Activated naive CD4-positive, alpha-beta T cell treated with anti-CD3 and anti-CD28 coated beads for 36 hours (primary cell): ENCODE results near the gene KPNA2. TPM values are rescaled to one million over a fixed set of nuclear protein-coding genes. Genes with fewer than 3 reads are reported as not detected.
A peak's percentile ranks its signal among the peaks of the same experiment; 100 is the strongest.
"Not testable (repeated sequence)": the region's sequence is repeated elsewhere in the genome, so short reads cannot be mapped to it uniquely, and the experiment has no call there.

Experiments
- CTCF ChIA-PET: fragments of 350-600 bp; sonication (Branson Sonifier 250); formaldehyde crosslinking; loops from one replicate; lab custom pipeline; 2021; ENCODE audit warnings: antibody characterized with exemption; lab: Charles Lee
- DNase-seq: peaks from one replicate; pipeline ENCODE4 v3.0.0-alpha.2; 2020
- H3K27ac Mint-ChIP-seq: one replicate; pipeline ENCODE4 v1.8.0; 2021; ENCODE audit warnings: mild to moderate bottlenecking, mixed read lengths
- H3K27me3 Mint-ChIP-seq: one replicate; pipeline ENCODE4 v1.8.0; 2021; ENCODE audit warnings: low read depth, mixed read lengths
- H3K36me3 Mint-ChIP-seq: one replicate; pipeline ENCODE4 v1.8.0; 2021; ENCODE audit warnings: low read depth, mixed read lengths
- H3K4me1 Mint-ChIP-seq: one replicate; pipeline ENCODE4 v1.8.0; 2021; ENCODE audit warnings: low read depth, mixed read lengths
- H3K4me3 Mint-ChIP-seq: one replicate; pipeline ENCODE4 v1.8.0; 2021; ENCODE audit warnings: mild to moderate bottlenecking, moderate library complexity, mixed read lengths
- H3K9me3 Mint-ChIP-seq: one replicate; pipeline ENCODE4 v1.8.0; 2021; ENCODE audit warnings: mixed read lengths
- intact Hi-C: fragments of 100-400 bp; cut with micrococcal nuclease; formaldehyde crosslinking; loops from one replicate; pipeline ENCODE4 v1.15.1; 2023
- total RNA-seq, 2 experiments: library from RNA; stranded (reverse); gene quantifications; one replicate each; pipeline ENCODE4 v1.2.3, GENCODE V29; 2021

The KPNA2 gene
- total RNA-seq, 2 experiments from 2014 or later = 186 to 203 TPM

- H3K36me3 Mint-ChIP-seq, H3K9me3 Mint-ChIP-seq, DNase-seq, CTCF ChIA-PET, H3K4me1 Mint-ChIP-seq, H3K4me3 Mint-ChIP-seq, H3K27ac Mint-ChIP-seq, H3K27me3 Mint-ChIP-seq, intact Hi-C loops: not testable (repeated sequence)
Observed at GRCh38 chr17:68070582-68071444, 35.3 kb downstream of the KPNA2 start.

DNA sequence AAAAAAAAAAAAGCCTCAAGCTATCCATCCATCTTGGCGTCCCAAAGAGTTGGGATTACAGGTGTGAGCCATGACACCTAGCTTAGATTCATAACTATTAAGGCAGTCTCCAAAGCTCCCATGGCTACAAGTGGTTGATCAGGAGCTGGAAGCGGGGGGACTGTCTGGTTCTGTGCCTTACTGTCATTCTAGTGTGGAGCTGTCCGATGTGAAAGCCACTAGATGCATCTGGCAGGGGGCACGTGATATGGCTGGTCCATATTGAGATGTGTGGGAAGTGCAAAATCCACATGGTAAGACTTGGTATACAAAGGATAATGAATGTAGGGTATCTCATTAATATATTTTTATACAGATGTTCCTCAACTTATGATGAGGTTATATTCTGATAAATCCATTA lies 38.7 kb downstream of the KPNA2 start:
- intact Hi-C loops = no loop called here
- no peaks in the 10 kb centered on the region for H3K36me3 Mint-ChIP-seq
- no peaks in the 10 kb centered on the region for H3K4me1 Mint-ChIP-seq
- no peak for DNase-seq
- H3K4me3 Mint-ChIP-seq = no peak overlapping the region
- no peak overlapping the region for H3K27ac Mint-ChIP-seq
- no peaks in the 10 kb centered on the region for H3K27me3 Mint-ChIP-seq
- no peaks in the 10 kb centered on the region for H3K9me3 Mint-ChIP-seq
- CTCF ChIA-PET = interaction anchor here (0.7 kb wide), 1 partner anchor 118 kb away, joined by 4 read pairs; no protein-coding TSS in a partner anchor

DNA sequence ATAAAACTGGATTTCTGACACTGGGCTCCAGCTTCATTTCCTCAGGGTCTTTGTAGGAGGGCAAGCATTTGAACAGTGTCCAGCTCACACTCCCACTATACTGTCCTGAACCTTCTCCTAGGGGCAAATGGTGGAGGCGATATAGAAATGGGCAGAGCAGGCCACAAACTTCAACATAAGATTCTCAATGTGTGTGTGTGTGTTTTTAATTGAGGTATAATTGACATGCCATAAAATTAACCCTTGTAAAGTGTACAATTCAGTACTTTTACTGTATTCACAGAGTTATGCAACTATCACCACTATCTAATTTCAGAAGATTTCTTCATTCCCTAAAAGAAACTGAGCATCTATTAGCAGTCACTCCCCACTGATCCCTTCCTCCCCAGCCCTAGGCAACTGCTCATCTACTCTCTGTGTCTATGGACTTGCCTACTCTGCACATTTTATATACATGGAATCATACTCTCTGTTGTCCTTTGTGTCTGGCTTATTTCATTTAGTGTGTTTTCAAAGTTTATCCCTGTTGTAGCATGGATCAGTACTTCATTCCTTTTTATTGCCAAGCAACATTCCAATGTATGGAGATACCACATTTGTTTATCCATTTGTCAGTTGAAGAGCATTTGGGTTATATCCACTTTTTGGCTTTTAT lies 40.5 kb downstream of the KPNA2 start:
- H3K4me1 Mint-ChIP-seq, H3K27ac Mint-ChIP-seq, H3K9me3 Mint-ChIP-seq, CTCF ChIA-PET, intact Hi-C loops, H3K27me3 Mint-ChIP-seq, H3K4me3 Mint-ChIP-seq, H3K36me3 Mint-ChIP-seq, DNase-seq: not testable (repeated sequence)

GRCh38 chr17:68077498-68077897 lies 42.0 kb downstream of the KPNA2 start:
- DNase-seq, H3K36me3 Mint-ChIP-seq, H3K4me1 Mint-ChIP-seq, H3K9me3 Mint-ChIP-seq, H3K27me3 Mint-ChIP-seq, CTCF ChIA-PET, intact Hi-C loops, H3K4me3 Mint-ChIP-seq, H3K27ac Mint-ChIP-seq: not testable (repeated sequence)

DNA sequence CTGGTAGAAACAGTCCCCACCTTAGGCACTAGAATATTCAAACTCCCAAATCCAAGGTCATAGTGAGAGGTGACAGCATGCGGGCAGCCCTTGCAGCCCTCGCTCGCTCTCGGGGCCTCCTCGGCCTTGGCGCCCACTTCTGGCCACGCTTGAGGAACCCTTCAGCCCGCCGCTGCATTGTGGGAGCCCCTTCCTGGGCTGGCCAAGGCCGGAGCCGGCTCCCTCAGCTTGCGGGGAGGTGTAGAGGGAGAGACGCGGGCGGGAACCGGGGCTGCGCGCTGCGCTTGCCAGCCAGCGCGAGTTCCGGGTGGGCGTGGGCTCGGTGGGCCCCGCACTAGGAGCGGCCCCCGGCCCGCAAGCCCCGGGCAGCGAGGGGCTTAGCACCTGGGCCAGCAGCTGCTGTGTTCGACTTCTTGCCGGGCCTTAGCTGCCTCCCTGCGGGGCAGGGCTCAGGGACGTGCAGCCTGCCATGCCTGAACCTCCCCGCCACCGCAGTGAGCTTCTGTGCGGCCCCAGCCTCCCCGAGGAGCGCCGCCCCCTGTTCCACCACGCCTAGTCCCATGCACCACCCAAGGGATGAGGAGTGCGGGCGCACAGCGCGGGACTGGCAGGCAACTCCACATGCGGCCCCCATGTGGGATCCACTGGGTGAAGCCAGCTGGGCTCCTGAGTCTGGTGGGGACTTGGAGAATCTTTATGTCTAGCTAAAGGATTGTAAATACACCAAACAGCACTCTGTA lies 45.0 kb downstream of the KPNA2 start:
- Mint-ChIP-seq H3K27me3 (no peaks in the 10 kb centered on the region), H3K27ac (no peak overlapping the region), H3K36me3 (no peaks in the 10 kb centered on the region), H3K4me3 (no peak overlapping the region), H3K9me3 (peaks cover 5% of the 10 kb centered on the region), H3K4me1 (peaks cover 2% of the 10 kb centered on the region)
- CTCF ChIA-PET = no interaction called here
- DNase-seq = no peak
- intact Hi-C loops = no loop called here

- CTCF ChIA-PET = interaction anchor here (0.7 to 0.9 kb wide), 2 partner anchors 41 to 217 kb away, joined by 3 to 6 read pairs; no protein-coding TSS in a partner anchor
- peaks cover 12% of the 10 kb centered on the region for H3K4me1 Mint-ChIP-seq
- H3K36me3 Mint-ChIP-seq, H3K9me3 Mint-ChIP-seq, H3K4me3 Mint-ChIP-seq, H3K27ac Mint-ChIP-seq, DNase-seq, intact Hi-C loops, H3K27me3 Mint-ChIP-seq: not testable (repeated sequence)
Observed at GRCh38 chr17:68081305-68082265, 46.0 kb downstream of the KPNA2 start.

- no peak for DNase-seq
- CTCF ChIA-PET = no interaction called here
- Mint-ChIP-seq H3K9me3 (peaks cover 5% of the 10 kb centered on the region), H3K27me3 (no peaks in the 10 kb centered on the region), H3K27ac (no peak overlapping the region), H3K4me3 (peak overlapping the region; percentile 36), H3K36me3 (no peaks in the 10 kb centered on the region), H3K4me1 (peaks cover 34% of the 10 kb centered on the region)
- intact Hi-C loops = loop anchor here (2.0 kb wide), 1 partner anchor 15 kb away; no protein-coding TSS in a partner anchor
Observed at GRCh38 chr17:68085771-68086381, 50.3 kb downstream of the KPNA2 start.

DNA sequence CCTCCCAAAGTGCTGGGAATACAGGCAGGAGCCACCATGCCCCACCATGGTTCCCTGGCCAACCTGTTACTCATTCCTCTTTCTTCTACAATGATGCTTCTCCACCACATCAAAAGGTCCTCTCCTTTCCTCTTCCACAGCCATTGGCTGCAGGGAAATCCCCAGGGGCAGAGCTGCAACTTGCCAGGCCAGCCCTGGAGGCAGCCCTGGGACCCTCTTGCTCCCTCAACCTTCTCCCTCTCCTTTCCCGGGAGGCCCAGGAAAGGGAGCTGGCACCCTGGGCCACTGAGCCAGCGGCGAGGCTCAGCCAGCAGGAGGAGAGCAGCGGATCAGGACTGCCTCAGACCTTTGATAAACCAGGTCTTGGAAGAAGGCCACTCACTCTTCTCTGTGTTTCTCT lies 51.1 kb downstream of the KPNA2 start:
- CTCF ChIA-PET, H3K4me3 Mint-ChIP-seq, H3K9me3 Mint-ChIP-seq, H3K27ac Mint-ChIP-seq, H3K36me3 Mint-ChIP-seq, H3K27me3 Mint-ChIP-seq: not testable (repeated sequence)
- DNase-seq = peak; percentile 53
- intact Hi-C loops = loop anchor here (2.0 kb wide), 1 partner anchor 14 kb away; no protein-coding TSS in a partner anchor
- peaks cover 34% of the 10 kb centered on the region for H3K4me1 Mint-ChIP-seq

DNA sequence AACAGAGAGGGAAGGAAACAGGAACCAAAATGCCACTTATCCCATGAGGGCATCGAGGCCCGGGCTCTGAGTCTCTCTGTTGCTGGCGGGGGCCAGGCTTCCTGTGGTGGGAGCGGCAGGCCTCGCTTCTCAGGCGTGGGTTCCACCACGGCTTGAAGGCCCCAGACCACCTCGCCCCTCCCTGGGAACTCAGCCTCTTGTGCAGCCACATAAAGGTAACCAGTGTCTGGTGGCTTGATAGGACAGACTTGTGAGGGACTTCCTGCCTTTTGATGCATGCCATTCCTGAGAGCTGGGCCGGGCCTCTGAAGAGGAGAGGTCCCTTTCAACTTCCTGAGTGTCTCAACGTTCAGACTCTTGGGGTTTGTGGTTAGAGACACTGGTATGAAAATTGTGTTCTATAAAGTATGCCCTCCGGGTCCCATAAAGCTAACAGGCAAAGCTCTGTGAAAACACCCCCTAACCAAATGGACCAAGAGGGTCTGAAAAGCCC lies 51.6 kb downstream of the KPNA2 start:
- not testable (repeated sequence) for H3K27ac Mint-ChIP-seq, H3K9me3 Mint-ChIP-seq, H3K27me3 Mint-ChIP-seq, H3K36me3 Mint-ChIP-seq, H3K4me3 Mint-ChIP-seq
- intact Hi-C loops = loop anchor here (2.0 kb wide), 1 partner anchor 14 kb away; no protein-coding TSS in a partner anchor
- peak; percentile 13 for DNase-seq
- peaks cover 34% of the 10 kb centered on the region for H3K4me1 Mint-ChIP-seq
- CTCF ChIA-PET = interaction anchor here (0.7 kb wide), 1 partner anchor 332 kb away, joined by 3 read pairs; no protein-coding TSS in a partner anchor

- Mint-ChIP-seq H3K4me3 (no peak overlapping the region), H3K9me3 (no peaks in the 10 kb centered on the region), H3K4me1 (peaks cover 34% of the 10 kb centered on the region), H3K27me3 (no peaks in the 10 kb centered on the region), H3K36me3 (no peaks in the 10 kb centered on the region), H3K27ac (no peak overlapping the region)
- CTCF ChIA-PET = interaction anchor here (0.6 to 0.7 kb wide), 2 partner anchors 54 to 332 kb away, joined by 3 read pairs; no protein-coding TSS in a partner anchor
- intact Hi-C loops = loop anchor here (2.0 kb wide), 1 partner anchor 13 kb away; no protein-coding TSS in a partner anchor
- no peak for DNase-seq
Observed at GRCh38 chr17:68087851-68088250, 52.3 kb downstream of the KPNA2 start.

- Mint-ChIP-seq H3K9me3 (no peaks in the 10 kb centered on the region), H3K27ac (no peak overlapping the region), H3K27me3 (no peaks in the 10 kb centered on the region), H3K4me1 (peaks cover 34% of the 10 kb centered on the region), H3K4me3 (no peak overlapping the region), H3K36me3 (no peaks in the 10 kb centered on the region)
- DNase-seq = peak; percentile 43
- CTCF ChIA-PET = no interaction called here
- intact Hi-C loops = no loop called here
Observed at GRCh38 chr17:68089881-68090280, 54.3 kb downstream of the KPNA2 start.
